IMR-90 (cell line): ENCODE data around the gene FAM89B.

ENCODE experiments used
- CEBPB ChIP-seq: IDR thresholded peaks from 2 replicates; pipeline ENCODE4 v1.6.1; 2012; ENCODE audit warnings: low read depth, low read length, improper control_type of control experiment
- CTCF ChIP-seq: conservative IDR thresholded peaks from 2 replicates; pipeline ENCODE4 v1.5.1; 2012; ENCODE audit warnings: mild to moderate bottlenecking, low read depth, low read length, improper control_type of control experiment
- ELK1 ChIP-seq: fragments of 150-350 bp; IDR thresholded peaks from 2 replicates; pipeline ENCODE4 v1.6.1; 2016; ENCODE audit warnings: low read depth, mild to moderate bottlenecking, low read length, moderate library complexity, borderline replicate concordance
- FOS ChIP-seq: fragments of 150-350 bp; IDR thresholded peaks from 2 replicates; pipeline ENCODE4 v1.6.1; 2016; ENCODE audit warnings: low read depth, low read length
- MAFK ChIP-seq: IDR thresholded peaks from 2 replicates; pipeline ENCODE4 v1.6.1; 2012; ENCODE audit warnings: low read depth, low read length, improper control_type of control experiment
- MXI1 ChIP-seq: IDR thresholded peaks from 2 replicates; pipeline ENCODE4 v1.6.1; 2012; ENCODE audit warnings: low read depth, mild to moderate bottlenecking, low read length, moderate library complexity, borderline replicate concordance
- POLR2A ChIP-seq: IDR thresholded peaks from 2 replicates; pipeline ENCODE4 v1.6.1; 2012; ENCODE audit warnings: mild to moderate bottlenecking, low read depth, low read length
- RAD21 ChIP-seq: IDR thresholded peaks from 2 replicates; pipeline ENCODE4 v1.6.1; 2012; ENCODE audit warnings: low read length, improper control_type of control experiment
- SMC3 ChIP-seq: fragments of 150-350 bp; IDR thresholded peaks from 2 replicates; pipeline ENCODE4 v1.6.1; 2016; ENCODE audit warnings: low read depth, mild to moderate bottlenecking, antibody characterized with exemption, low read length, moderate library complexity
- USF2 ChIP-seq: fragments of 150-350 bp; IDR thresholded peaks from 2 replicates; pipeline ENCODE4 v1.6.1; 2017; ENCODE audit warnings: mild to moderate bottlenecking, antibody characterized with exemption, low read length, low read depth

- TF ChIP-seq CTCF (peak; percentile 22; the same call in 1 of the 2 replicates), FOS (no peak), ELK1 (no peak), MAFK (no peak), RAD21 (no peak), CEBPB (no peak), MXI1 (no peak), POLR2A (no peak), SMC3 (no peak), USF2 (no peak)
These were observed 42.2 kb upstream of the FAM89B start for GRCh38 chr11:65530157-65530496.
